HepG2 (cell line): ENCODE data around the gene USP7. TPM values are rescaled to one million over a fixed set of nuclear protein-coding genes. Genes with fewer than 3 reads are reported as not detected.

ENCODE experiments used
- AHR ChIP-seq: IDR thresholded peaks from 2 replicates; pipeline ENCODE4 v1.6.1; 2018; ENCODE audit warnings: missing genetic modification reagents, missing compliant biosample characterization
- ARNTL ChIP-seq: sonication (generic); formaldehyde crosslinking; IDR thresholded peaks from 2 replicates; pipeline ENCODE4 v1.4.0; 2020; ENCODE audit warnings: mild to moderate bottlenecking, missing genetic modification reagents
- CEBPB ChIP-seq: IDR thresholded peaks from 2 replicates; pipeline ENCODE4 v1.6.1; 2011; ENCODE audit warnings: low read depth, low read length, improper control_type of control experiment, borderline replicate concordance
- DPF2 ChIP-seq: sonication (generic); formaldehyde crosslinking; IDR thresholded peaks from 2 replicates; pipeline ENCODE4 v1.4.0; 2020; ENCODE audit warnings: mild to moderate bottlenecking, low read depth, missing genetic modification reagents, borderline replicate concordance
- GTF3A ChIP-seq: sonication (generic); formaldehyde crosslinking; conservative IDR thresholded peaks from 2 replicates; pipeline ENCODE4 v1.4.0; 2020; ENCODE audit warnings: mild to moderate bottlenecking, missing genetic modification reagents
- HOXA5 ChIP-seq: sonication (generic); formaldehyde crosslinking; IDR thresholded peaks from 2 replicates; pipeline ENCODE4 v1.4.0; 2020; ENCODE audit warnings: missing genetic modification reagents
- ISX ChIP-seq: sonication (generic); formaldehyde crosslinking; conservative IDR thresholded peaks from 2 replicates; pipeline ENCODE4 v1.5.0; 2020; ENCODE audit warnings: missing genetic modification reagents
- MIER2 ChIP-seq: IDR thresholded peaks from 2 replicates; pipeline ENCODE4 v1.6.1; 2016; ENCODE audit warnings: missing biosample characterization, missing genetic modification reagents
- MTF1 ChIP-seq: sonication (generic); formaldehyde crosslinking; IDR thresholded peaks from 2 replicates; pipeline ENCODE4 v1.5.0; 2020; ENCODE audit warnings: missing genetic modification reagents
- NONO ChIP-seq, 2 experiments: fragments of 450-650 bp in 1 of 2; sonication (generic) in 1 of 2; formaldehyde crosslinking in 1 of 2; IDR thresholded peaks in 1 of 2; conservative IDR thresholded peaks in 1 of 2; 2 replicates each; pipeline versions ENCODE4 v1.6.1 to v1.8.0; 2017 to 2022; ENCODE audit warnings: mild to moderate bottlenecking in 1 of 2, missing genetic modification reagents in 1 of 2, moderate library complexity in 1 of 2
- PAX8 ChIP-seq: sonication (generic); formaldehyde crosslinking; IDR thresholded peaks from 2 replicates; pipeline ENCODE4 v1.8.0; 2022; ENCODE audit warnings: mild to moderate bottlenecking, missing genetic modification reagents, borderline replicate concordance
- PHF21A ChIP-seq: sonication (generic); formaldehyde crosslinking; IDR thresholded peaks from 2 replicates; pipeline ENCODE4 v1.5.0; 2020; ENCODE audit warnings: mild to moderate bottlenecking, missing genetic modification reagents
- SKIL ChIP-seq: sonication (generic); formaldehyde crosslinking; IDR thresholded peaks from 2 replicates; pipeline ENCODE4 v1.8.0; 2022; ENCODE audit warnings: missing genetic modification reagents, mild to moderate bottlenecking, moderate library complexity, borderline replicate concordance
- THAP11 ChIP-seq: IDR thresholded peaks from 2 replicates; pipeline ENCODE4 v1.6.1; 2016; ENCODE audit warnings: missing biosample characterization, missing genetic modification reagents
- WIZ ChIP-seq: sonication (generic); formaldehyde crosslinking; IDR thresholded peaks from 2 replicates; pipeline ENCODE4 v1.5.1; 2020; ENCODE audit warnings: mild to moderate bottlenecking, missing genetic modification reagents
- ZNF17 ChIP-seq: sonication (generic); formaldehyde crosslinking; IDR thresholded peaks from 2 replicates; pipeline ENCODE4 v1.5.0; 2020; ENCODE audit warnings: mild to moderate bottlenecking, missing genetic modification reagents
- ZNF557 ChIP-seq: sonication (generic); formaldehyde crosslinking; IDR thresholded peaks from 2 replicates; pipeline ENCODE4 v1.4.0; 2020; ENCODE audit warnings: missing genetic modification reagents
- ZNF784 ChIP-seq: sonication (generic); formaldehyde crosslinking; IDR thresholded peaks from 2 replicates; pipeline ENCODE4 v1.5.1; 2020; ENCODE audit warnings: missing genetic modification reagents, mild to moderate bottlenecking, borderline replicate concordance
- polyA plus RNA-seq, 8 experiments: library from polyadenylated mRNA; depleted of rRNA in 3 of 8; stranded (reverse) in 7 of 8; unstranded in 1 of 8; fragments of >200 nt; fragmentation: Illumina TruSeq in 4 of 8; extraction: Trizol in 4 of 8; gene quantifications; 2 replicates each; pipeline versions ENCODE4 v1.2.1 to v1.2.3, GENCODE V29; 2011 to 2016; ENCODE audit warnings: low read depth in 4 of 8, missing spikeins in 1 of 8, mixed read lengths in 1 of 8; ENCODE audit not compliant: insufficient read depth in 1 of 8
- total RNA-seq, 5 experiments: library from RNA; depleted of rRNA; stranded (reverse); fragments of >200 nt; fragmentation: Illumina TruSeq; extraction: Trizol; gene quantifications; 2 replicates each; pipeline ENCODE4 v1.2.3, GENCODE V29; 2016; ENCODE audit warnings: low read depth in 1 of 5
- TF ChIP-seq, protein P1 (sequence below): sonication (generic); formaldehyde crosslinking; IDR thresholded peaks from 2 replicates; pipeline ENCODE4 v1.4.0; 2020; ENCODE audit warnings: mild to moderate bottlenecking, missing genetic modification reagents, borderline replicate concordance
- TF ChIP-seq, protein P2 (sequence below): sonication (generic); formaldehyde crosslinking; IDR thresholded peaks from 2 replicates; pipeline ENCODE4 v1.5.1; 2020; ENCODE audit warnings: mild to moderate bottlenecking, missing genetic modification reagents, moderate library complexity

Gene USP7
- total and polyA plus RNA-seq, 2 of the 13 experiments (the other 11 are each of a cell fraction or from before 2014, with no cell fraction given), result 52.5 to 173 TPM

GRCh38 chr16:8869212-8869987 lies 94.3 kb downstream of the USP7 start (continued):
- TF ChIP-seq MIER2 (CRISPR knock-in tag), result no peak
- TF ChIP-seq NONO (IDR thresholded peaks at IDR 0.05), result no peak
- TF ChIP-seq NONO (CRISPR knock-in tag; conservative IDR thresholded peaks at IDR 0.05), result peak; percentile 67; the same call in 1 of the 2 replicates
- peak; percentile 50; the same call in 1 of the 2 replicates for TF ChIP-seq AHR
- peak; percentile 37; the same call in 1 of the 2 replicates for TF ChIP-seq ZNF557 (CRISPR knock-in tag)
- no peak for TF ChIP-seq CEBPB
- TF ChIP-seq DPF2, result 0 out of 2 replicates have a peak, but pooled peaks have one; percentile 19
- TF ChIP-seq, protein P1, sequence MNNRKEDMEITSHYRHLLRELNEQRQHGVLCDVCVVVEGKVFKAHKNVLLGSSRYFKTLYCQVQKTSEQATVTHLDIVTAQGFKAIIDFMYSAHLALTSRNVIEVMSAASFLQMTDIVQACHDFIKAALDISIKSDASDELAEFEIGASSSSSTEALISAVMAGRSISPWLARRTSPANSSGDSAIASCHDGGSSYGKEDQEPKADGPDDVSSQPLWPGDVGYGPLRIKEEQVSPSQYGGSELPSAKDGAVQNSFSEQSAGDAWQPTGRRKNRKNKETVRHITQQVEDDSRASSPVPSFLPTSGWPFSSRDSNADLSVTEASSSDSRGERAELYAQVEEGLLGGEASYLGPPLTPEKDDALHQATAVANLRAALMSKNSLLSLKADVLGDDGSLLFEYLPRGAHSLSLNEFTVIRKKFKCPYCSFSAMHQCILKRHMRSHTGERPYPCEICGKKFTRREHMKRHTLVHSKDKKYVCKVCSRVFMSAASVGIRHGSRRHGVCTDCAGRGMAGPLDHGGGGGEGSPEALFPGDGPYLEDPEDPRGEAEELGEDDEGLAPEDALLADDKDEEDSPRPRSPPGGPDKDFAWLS, result 0 out of 2 replicates have a peak, but pooled peaks have one; percentile 20
- no peak for TF ChIP-seq ARNTL (CRISPR knock-in tag)
- TF ChIP-seq, protein P2, sequence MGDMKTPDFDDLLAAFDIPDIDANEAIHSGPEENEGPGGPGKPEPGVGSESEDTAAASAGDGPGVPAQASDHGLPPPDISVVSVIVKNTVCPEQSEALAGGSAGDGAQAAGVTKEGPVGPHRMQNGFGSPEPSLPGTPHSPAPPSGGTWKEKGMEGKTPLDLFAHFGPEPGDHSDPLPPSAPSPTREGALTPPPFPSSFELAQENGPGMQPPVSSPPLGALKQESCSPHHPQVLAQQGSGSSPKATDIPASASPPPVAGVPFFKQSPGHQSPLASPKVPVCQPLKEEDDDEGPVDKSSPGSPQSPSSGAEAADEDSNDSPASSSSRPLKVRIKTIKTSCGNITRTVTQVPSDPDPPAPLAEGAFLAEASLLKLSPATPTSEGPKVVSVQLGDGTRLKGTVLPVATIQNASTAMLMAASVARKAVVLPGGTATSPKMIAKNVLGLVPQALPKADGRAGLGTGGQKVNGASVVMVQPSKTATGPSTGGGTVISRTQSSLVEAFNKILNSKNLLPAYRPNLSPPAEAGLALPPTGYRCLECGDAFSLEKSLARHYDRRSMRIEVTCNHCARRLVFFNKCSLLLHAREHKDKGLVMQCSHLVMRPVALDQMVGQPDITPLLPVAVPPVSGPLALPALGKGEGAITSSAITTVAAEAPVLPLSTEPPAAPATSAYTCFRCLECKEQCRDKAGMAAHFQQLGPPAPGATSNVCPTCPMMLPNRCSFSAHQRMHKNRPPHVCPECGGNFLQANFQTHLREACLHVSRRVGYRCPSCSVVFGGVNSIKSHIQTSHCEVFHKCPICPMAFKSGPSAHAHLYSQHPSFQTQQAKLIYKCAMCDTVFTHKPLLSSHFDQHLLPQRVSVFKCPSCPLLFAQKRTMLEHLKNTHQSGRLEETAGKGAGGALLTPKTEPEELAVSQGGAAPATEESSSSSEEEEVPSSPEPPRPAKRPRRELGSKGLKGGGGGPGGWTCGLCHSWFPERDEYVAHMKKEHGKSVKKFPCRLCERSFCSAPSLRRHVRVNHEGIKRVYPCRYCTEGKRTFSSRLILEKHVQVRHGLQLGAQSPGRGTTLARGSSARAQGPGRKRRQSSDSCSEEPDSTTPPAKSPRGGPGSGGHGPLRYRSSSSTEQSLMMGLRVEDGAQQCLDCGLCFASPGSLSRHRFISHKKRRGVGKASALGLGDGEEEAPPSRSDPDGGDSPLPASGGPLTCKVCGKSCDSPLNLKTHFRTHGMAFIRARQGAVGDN (CRISPR knock-in tag), result peak; percentile 84
- TF ChIP-seq ZNF17 (CRISPR knock-in tag), result no peak
- peak; percentile 78; the same call in 1 of the 2 replicates for TF ChIP-seq GTF3A (CRISPR knock-in tag)
- 0 out of 2 replicates have a peak, but pooled peaks have one; percentile 11 for TF ChIP-seq PHF21A (CRISPR knock-in tag)
- TF ChIP-seq HOXA5 (CRISPR knock-in tag), result peak; percentile 12; the same call in 1 of the 2 replicates
- TF ChIP-seq PAX8 (CRISPR knock-in tag), result no peak
- TF ChIP-seq THAP11 (CRISPR knock-in tag), result peak; percentile 39; the same call in 1 of the 2 replicates
- peak; percentile 52; the same call in 1 of the 2 replicates for TF ChIP-seq ISX (CRISPR knock-in tag)
- TF ChIP-seq WIZ, result 0 out of 2 replicates have a peak, but pooled peaks have one; percentile 23
- peak; percentile 67 for TF ChIP-seq MTF1 (CRISPR knock-in tag)
- TF ChIP-seq SKIL, result 0 out of 2 replicates have a peak, but pooled peaks have one; percentile 6
- TF ChIP-seq ZNF784 (CRISPR knock-in tag), result 0 out of 2 replicates have a peak, but pooled peaks have one; percentile 9
